Measurements from ENCODE around the gene BEX1.
"Not testable (repeated sequence)": the region's sequence is repeated elsewhere in the genome, so short reads cannot be mapped to it uniquely, and the experiment has no call there.

Gene BEX1

DNA sequence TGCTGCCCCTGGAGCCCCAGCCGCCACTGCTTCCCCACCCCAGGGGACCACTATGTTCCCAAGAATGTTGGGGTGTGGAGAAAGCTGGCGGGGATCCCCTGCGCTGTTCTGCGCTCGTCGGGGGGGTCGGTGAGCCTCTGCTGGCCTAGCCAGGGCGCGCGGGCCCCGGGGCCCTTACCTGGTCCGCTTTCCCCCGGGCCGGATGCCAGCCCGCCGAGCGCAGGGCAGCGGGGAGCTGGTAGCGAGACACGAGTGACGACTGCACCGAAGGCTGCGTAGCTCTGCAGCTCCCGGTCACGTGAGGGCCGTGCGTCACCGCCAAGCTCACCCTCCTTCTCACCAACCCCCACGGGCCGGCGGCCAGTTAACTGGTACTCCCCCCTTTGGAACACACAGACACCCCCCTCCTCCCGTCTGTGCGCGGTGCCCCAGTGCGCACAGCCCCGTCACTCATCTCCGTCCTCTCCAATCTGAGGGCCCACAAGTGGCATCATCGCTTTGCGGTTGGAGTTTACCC lies at the start of gene BEX1:
Gene BEX1, minus strand, starts transcription at position 254 of the 517 bp plus-strand sequence. CDS start 897 bp downstream, outside the sequence.
- no peak for DNase-seq (ENCODE audit: low read depth)

DNA sequence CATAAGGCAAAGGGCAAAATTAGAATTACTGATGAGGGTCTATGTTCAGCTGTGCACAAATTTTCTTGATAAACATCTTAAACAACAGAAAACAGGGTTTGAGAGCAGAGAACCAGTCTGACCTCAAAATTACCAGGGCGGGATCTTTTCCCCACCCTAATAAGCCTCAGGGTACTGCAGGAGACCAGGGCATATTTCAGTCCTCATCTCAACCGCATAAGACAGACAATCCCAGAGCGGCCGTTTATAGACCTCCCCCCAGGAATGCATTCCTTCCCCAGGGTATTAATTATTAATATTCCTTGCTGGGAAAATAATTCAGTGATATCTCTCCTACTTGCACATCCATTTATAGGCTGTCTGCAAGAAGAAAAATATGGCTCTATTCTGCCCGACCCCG lies 45.5 kb upstream of the BEX1 start:
- not testable (repeated sequence) for DNase-seq (ENCODE audit: low read depth)

DNA sequence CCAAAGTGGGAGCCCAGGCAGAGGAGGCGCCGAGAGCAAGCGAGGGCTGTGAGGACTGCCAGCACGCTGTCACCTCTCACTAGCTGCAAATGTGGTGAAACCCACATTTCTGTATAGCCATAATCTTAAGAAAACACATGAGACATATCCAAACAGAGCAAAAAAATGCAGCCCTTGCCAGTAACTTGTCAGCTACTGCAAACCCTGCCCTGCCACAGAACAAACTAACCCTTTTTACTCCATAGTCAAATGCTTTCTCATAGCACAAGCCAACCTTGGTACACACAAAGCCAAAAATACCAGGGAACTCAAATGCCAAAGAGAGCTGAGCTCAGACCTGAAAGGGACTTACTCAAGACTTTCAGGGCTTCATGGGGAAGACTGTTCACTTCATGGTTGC lies 43.9 kb upstream of the BEX1 start:
- DNase-seq (ENCODE audit: low read depth): no peak

DNA sequence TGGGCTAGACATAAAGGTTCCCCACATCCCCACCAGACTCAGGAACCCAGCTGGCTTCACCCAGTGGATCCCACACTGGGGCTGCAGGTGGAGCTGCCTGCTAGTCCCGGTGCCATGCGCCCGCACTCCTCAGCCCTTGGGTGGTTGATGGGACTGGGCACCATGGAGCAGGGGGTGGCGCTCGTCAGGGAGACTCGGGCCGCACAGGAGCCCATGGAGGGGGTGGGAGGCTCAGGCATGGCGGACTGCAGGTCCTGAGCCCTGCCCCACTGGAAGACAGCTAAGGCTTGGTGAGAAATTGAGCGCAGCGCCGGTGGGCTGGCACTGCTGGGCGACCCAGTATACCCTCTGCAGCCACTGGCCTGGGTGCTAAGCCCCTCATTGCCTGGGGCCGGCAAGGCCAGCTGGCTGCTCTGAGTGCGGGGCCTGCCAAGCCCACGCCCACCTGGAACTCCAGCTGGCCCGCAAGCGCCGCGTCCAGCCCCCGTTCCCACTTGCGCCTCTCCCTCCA lies 43.3 kb upstream of the BEX1 start:
- DNase-seq (ENCODE audit: low read depth): not testable (repeated sequence)

DNA sequence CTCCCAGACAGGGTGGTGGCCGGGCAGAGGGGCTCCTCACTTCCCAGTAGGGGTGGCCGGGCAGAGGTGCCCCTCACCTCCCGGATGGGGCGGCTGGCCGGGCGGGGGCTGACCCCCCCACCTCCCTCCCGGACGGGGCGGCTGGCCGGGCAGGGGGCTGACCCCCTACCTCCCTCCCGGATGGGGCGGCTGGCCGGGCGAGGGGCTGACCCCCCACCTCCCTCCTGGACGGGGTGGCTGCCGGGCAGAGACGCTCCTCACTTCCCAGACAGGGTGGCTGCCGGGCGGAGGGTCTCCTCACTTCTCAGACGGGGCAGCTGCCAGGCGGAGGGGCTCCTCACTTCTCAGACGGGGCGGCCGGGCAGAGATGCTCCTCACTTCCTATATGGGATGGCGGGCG lies 40.4 kb upstream of the BEX1 start:
- DNase-seq (ENCODE audit: low read depth): not testable (repeated sequence)

DNA sequence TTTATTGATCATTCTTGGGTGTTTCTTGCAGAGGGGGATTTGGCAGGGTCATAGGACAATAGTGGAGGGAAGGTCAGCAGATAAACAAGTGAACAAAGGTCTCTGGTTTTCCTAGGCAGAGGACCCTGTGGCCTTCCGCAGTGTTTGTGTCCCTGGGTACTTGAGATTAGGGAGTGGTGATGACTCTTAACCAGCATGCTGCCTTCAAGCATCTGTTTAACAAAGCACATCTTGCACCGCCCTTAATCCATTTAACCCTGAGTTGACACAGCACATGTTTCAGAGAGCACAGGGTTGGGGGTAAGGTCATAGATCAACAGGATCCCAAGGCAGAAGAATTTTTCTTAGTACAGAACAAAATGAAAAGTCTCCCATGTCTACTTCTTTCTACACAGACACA lies 39.9 kb upstream of the BEX1 start:
- not testable (repeated sequence) for DNase-seq (ENCODE audit: low read depth)

DNA sequence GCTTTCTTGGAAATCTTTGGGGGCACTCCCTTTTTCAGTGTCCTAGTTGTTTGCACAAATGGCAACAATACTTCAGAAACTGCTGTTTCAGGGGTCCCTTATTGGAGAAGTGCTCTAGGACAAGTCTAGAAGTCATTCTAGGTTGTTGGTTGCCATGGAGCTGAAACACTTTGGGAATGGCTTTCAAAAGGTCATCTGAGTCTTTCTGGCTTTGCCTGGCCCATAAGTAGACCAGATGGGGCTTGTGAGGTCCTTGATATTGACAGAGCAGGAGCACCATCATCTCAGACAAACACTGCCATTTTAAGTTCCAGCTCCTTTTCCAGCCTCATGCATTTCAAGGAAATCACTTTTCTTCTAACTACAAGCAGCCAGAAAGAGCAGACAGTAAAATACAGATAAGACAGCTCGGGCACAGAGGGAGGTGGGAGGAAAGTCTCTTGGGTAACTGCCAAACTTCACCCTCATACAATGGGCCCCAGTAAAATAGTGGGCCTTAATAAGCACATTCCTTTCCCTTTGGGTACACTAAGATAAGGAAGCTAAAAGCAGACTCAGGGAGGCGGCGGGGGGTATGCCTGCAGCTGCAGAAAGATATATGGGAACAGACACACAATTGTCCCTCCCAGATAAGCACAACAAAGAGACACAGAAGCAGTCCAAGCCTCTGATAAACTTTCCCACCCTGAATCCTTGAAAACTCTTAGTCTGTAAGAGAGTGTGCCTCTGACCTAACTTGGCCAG lies 37.5 kb upstream of the BEX1 start:
- no peak for DNase-seq (ENCODE audit: low read depth)

DNA sequence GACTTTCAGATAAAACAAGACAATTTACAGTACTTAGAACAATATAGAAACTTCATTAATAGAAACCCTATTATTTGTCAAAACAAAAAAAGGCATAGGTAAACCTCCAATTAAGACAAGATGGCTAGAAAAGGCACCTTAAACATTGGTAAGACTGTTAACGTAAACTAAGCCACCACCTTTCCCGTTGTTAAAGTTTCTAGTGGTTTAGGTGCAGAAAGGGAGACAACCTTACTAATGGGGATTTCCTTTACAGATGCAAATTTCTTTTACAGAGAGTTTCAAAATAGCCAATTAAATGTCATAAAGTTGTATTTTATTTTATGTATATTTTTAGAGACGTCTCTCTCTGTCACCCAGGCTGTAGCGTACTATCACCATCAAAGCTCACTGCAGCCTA lies 36.5 kb upstream of the BEX1 start:
- no peak for DNase-seq (ENCODE audit: low read depth)

DNA sequence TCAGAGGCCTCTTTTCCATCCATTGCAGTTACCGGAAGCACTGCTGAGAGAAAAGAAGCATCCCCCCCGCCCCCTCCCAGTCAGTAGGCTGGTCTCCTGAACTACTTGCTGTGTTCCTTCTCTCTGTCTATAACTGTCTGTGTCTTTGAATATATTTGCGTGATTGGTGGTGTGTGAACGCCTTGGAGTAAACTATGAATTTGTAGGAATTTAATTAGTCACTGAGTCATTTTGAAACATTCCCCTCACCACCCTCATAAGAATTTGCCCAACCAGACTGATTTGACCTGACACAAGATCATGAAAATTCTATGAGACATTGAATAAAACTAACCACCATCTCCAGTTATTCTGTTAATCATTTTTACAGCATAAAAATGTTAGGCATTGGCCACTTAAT lies 35.7 kb upstream of the BEX1 start:
- no peak for DNase-seq (ENCODE audit: low read depth)

DNA sequence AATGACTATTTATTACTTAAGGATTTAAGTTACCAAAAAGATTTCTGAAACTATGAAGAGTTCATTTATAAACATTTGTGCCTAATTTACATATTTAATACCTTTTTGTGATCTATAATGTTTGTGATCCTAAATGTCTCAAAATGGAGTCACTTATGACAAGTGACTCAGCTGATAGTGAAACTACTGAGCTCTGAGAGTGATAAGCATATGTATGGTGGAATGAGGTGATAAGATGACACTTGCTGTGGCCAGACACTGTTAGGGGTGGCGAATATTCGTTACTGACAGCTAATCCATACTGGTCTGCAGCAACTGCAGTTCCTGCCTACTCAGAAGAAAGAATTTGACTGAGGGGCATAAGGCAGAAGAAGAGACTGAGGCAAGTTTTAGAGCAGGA lies 34.5 kb upstream of the BEX1 start:
- DNase-seq (ENCODE audit: low read depth): no peak

DNA sequence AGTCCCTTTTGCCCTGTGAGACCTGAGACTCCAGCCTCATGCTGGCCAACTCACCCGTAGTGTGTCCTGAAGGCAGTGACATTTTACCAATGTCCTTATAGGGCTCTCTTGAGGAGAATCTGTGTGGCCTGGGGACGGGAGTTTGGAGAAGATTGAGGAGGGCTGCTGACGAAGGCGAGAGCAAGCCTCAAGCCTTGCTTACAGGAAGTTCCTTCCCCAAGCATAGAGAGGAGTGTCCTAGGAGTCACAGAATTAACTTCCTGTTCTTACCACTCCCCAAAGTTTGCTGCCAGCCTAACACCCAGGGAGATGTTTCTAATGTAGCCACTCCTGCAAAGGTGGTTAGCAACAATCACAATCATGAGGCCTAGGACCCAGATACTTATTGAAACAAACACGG lies 29.0 kb upstream of the BEX1 start, which contains the start of gene NXF3:
Gene NXF3, minus strand, starts transcription at position 202 of the 400 bp plus-strand sequence. Its CDS starts 120 bp downstream, at position 82.
- DNase-seq (ENCODE audit: low read depth): no peak

DNA sequence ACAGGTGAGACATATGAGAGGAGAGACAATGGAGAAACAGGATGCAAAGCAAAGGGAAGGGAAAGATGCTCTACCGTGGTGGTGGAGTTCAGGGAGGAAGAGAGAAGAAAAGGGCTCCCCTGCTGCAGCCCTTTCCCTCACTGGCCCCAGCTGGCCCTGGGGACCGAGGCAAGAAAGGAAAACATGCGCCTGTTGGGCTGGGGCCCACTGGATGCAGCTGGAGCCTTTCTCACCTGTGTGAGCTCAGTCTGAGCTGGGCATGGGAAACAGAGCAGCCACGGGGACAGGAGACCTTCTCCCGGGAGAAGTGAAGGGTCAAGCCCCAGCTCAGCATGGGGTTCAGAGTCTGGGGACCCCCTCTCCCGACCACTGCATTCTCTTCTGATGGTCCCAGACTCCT lies 17.1 kb upstream of the BEX1 start:
- no peak for DNase-seq (ENCODE audit: low read depth)

DNA sequence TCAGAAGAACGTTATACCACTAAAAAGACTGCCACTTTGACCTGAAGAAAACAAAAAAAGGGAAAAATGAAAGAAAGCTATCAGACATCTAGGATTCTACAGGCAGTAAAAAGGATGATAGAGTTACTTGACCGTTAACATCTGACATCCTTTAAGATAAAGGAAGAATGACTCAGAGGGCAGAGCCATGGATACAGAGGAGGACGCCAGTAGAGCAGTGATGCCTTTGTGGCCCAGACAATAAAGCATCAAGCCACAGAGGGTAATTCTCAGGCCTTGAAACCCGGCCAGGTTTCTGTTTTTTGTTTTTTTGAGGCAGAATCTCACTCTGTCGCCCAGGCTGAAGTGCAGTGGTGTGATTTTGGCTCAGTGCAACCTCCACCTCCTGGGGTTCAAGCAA lies 9.5 kb upstream of the BEX1 start:
- no peak for DNase-seq (ENCODE audit: low read depth)

DNA sequence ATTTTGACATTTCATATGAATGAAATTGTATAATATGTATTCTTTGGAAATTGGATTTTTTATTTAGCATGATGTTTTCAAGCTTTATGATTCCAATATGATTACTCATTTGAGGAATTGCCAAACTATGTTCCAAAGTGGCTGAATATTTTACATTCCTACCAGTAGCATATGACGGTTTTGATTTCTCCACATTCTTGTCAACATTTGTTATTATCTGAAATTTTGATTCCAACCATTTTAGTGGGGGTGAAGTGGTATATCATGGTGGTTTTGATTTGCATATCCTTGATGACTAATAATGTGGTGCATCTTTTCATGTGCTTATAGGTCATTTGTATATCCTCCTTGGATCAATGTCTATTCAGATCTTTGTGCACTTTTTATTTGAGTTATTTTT lies 2.6 kb upstream of the BEX1 start:
- no peak for DNase-seq (ENCODE audit: low read depth)

DNA sequence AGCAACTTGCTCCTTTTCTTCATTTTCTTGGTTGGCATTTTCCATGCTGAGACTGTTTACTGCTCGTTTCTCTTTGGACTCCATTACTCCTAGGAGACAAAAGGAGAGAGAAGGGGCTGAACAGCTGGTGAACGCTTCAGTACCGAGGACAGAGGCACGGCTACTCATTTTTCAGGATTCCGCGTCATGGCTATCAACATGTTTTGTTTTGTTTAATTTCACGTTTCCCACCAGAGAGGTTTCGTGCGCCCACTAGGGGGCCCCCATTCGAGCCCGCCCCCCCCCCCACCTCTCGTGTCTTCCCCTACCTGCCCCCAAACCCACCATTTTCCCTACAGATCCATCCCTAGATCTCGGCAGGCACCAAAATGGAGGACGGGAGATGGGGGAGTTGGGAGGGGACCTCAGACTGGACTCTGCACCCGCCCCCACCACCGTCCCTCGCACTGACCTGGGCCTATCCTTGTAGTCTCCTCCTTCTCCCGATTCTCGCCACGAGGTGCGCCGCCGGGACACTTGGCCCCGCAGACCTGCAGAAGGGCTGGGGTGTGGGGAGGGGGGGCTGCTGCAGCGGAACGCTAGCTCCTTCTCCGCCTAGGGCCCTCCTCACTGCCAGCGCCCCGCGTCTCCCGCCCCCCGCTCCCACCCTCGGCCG lies 653 bp downstream of the BEX1 start:
- peak; percentile 5 for DNase-seq (ENCODE audit: low read depth)

DNA sequence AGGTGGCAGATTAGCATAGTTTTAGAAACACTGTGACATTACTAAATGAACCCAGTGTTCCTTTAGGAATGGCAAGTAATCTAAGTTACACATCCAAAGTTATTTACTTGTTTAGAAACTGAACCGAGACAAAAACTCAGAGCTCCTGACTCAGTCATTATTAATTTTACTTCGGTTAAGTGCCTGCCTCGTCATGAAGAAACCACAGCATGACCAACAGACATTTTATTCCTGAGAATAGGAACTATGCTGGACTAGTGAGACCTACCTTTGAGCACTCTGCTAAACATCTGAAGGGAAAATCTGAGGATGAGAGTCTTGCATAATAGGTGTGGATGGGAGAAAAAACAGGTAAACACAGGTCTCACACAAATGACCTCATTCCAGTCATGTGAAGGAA lies 2.5 kb downstream of the BEX1 start:
- DNase-seq (ENCODE audit: low read depth): no peak

DNA sequence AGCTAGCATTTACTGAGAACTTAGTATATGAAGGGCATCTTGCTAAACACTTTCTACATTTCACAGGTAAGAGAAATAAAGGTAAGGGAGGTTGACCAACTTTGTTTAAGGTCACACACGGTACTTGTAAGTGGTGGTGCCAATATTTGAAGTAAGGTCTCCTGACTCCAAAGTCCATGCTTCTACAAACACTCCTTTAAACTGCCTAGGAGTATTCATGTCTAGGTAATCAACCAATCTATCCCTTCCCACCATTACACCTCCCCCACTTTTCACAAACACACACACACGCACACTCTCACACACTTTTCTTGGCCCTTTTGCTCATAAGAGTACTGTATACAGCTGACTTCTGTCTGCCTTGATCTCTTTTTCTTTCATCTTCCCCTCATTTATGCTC lies 7.1 kb downstream of the BEX1 start:
- no peak for DNase-seq (ENCODE audit: low read depth)

DNA sequence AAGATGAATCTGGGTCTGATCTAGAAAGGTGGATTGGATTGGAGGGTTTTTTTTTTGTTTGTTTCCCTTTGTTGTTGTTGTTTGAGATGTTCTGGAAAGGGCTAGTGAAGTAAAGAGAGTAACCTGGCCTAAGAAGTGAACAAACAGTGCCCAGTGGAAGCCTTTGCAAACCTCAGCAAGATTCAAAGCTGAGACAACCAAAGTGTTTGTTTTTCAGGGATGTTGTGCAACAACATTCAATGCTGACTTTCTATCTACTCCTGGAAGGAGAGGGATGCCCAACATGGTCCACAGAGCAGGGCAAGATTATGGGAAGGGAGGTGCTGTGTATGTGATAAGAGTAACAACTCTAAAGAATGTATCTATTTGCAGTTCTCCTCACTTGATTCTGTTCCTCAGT lies 11.3 kb downstream of the BEX1 start:
- DNase-seq (ENCODE audit: low read depth): no peak

DNA sequence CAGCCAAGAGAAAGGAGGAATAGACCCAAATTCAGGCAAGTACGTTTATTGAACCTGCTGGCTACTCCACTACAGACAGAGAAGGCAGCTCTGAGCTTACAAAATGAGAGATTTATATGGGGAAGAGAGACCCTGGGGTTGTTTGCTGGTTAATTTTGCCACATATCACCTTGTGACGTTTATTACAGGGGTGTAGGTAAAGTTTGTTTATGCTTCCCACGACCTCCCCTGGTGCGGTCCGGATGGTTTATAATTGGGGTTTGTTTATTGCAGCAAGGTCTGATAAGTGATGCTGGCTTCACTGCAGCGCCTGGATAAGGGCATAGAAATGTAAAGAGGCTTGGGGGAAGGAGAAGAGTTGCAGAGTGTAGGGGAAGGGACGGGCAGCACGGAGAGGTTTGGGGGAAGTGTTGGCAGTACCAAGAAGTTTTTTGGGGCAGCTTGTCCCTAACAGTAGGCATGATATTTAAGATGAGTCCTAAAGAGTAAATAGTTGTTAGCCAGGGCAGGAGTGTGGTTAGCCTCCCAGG lies 12.6 kb downstream of the BEX1 start:
- DNase-seq (ENCODE audit: low read depth): no peak

DNA sequence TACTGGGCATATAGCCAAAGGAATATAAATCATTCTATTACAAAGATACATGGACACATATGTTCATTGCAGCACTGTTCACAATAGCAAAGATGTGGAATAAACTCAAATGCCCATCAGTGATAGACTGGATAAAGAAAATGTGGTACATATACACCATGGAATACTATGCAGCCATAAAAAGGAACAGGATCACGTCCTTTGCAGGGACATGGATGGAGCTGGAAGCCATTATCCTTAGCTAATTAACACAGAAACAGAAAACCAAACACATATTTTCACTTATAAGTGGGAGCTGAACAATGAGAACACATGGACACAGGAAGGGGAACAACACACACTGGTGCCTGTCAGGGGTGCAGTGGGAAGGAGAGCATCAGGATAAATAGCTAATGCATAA lies 30.6 kb downstream of the BEX1 start:
- DNase-seq (ENCODE audit: low read depth): not testable (repeated sequence)

DNA sequence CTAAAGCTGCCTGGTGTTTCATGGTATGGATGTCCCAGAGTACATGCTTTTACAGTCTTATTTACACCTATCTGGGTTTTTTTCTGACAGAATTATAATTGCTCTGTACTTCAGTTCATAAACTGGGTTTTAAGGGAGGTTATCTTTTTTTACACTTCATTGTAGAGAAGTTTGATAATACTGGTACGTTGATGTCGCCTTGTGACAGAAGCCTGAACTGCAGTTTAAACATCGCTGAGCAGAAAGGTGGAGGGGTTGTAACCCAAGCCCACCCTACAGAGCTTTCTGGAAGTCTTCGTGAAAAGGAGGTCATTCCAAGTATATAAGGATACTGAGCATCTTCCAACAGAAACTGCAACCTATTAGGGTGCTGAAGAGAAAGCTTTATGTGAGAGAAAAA lies 46.4 kb downstream of the BEX1 start:
- DNase-seq (ENCODE audit: low read depth): no peak

DNA sequence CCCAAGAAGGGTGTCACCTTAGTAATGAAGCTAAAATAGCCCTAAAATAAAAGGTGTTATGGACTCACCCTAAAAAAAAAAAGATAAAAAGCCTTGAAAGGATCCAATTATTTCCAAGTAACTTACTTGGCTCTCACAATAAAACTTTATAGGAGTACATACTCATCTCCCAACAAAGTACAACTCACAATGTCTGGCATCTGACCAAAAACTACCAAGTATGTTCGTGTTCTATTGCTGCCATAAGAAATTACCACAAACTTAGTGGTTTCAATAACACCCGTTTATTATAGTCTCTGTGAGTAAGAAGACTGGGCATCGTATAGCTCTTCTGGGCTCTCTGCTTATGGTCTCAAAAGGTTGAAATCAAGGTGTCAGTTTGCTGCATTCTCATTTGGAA lies 51.0 kb downstream of the BEX1 start:
- DNase-seq (ENCODE audit: low read depth): no peak

Data from GM04504 (cell line).